GM23248 (cell line): ENCODE measurements around the gene MBNL1. TPM values are rescaled to one million over a fixed set of nuclear protein-coding genes. Genes with fewer than 3 reads are reported as not detected.
"Not testable (repeated sequence)": the region's sequence is repeated elsewhere in the genome, so short reads cannot be mapped to it uniquely, and the experiment has no call there.

Experiments used
- DNase-seq: peaks from one replicate; pipeline ENCODE4 v3.0.0-alpha.2; 2015
- H2AFZ ChIP-seq: fragments of 200-600 bp; sonication (generic); 2 replicates; pipeline ENCODE4 v1.6.1; 2016; ENCODE audit warnings: antibody characterized with exemption
- H3F3A ChIP-seq: fragments of 200-600 bp; sonication (generic); 2 replicates; pipeline ENCODE4 v1.6.1; 2016; ENCODE audit warnings: mild to moderate bottlenecking, antibody characterized with exemption, mixed run types; ENCODE audit not compliant: insufficient read depth
- H3K27ac ChIP-seq: fragments of 200-600 bp; sonication (generic); 2 replicates; pipeline ENCODE4 v1.5.1; 2016; ENCODE audit warnings: mild to moderate bottlenecking
- H3K27me3 ChIP-seq: fragments of 200-600 bp; sonication (generic); replicated peaks from 2 replicates; pipeline ENCODE4 v1.6.1; 2016; ENCODE audit warnings: mild to moderate bottlenecking; ENCODE audit not compliant: insufficient read depth
- H3K36me3 ChIP-seq: fragments of 200-600 bp; sonication (generic); 2 replicates; pipeline ENCODE4 v1.6.1; 2016; ENCODE audit warnings: low read depth, mild to moderate bottlenecking
- H3K4me1 ChIP-seq: fragments of 200-600 bp; sonication (generic); 2 replicates; pipeline ENCODE4 v1.6.1; 2016; ENCODE audit warnings: mild to moderate bottlenecking; ENCODE audit not compliant: insufficient read depth
- H3K4me2 ChIP-seq: fragments of 200-600 bp; sonication (generic); one replicate; pipeline ENCODE4 v1.6.1; 2016; ENCODE audit warnings: mild to moderate bottlenecking; ENCODE audit not compliant: unreplicated experiment
- H3K4me3 ChIP-seq: fragments of 200-600 bp; sonication (generic); 2 replicates; pipeline ENCODE4 v1.5.1; 2016; ENCODE audit warnings: mild to moderate bottlenecking
- H3K79me2 ChIP-seq: fragments of 200-600 bp; sonication (generic); 2 replicates; pipeline ENCODE4 v1.6.1; 2016; ENCODE audit warnings: mild to moderate bottlenecking; ENCODE audit not compliant: insufficient read depth
- H3K9ac ChIP-seq: fragments of 200-600 bp; sonication (generic); 2 replicates; pipeline ENCODE4 v1.6.1; 2016; ENCODE audit warnings: mild to moderate bottlenecking
- H3K9me2 ChIP-seq: fragments of 200-600 bp; sonication (generic); 2 replicates; pipeline ENCODE4 v1.6.1; 2016; ENCODE audit warnings: mixed run types, mild to moderate bottlenecking, moderate library complexity; ENCODE audit not compliant: insufficient read depth
- H3K9me3 ChIP-seq: fragments of 200-600 bp; sonication (generic); one replicate; pipeline ENCODE4 v1.6.1; 2017; ENCODE audit warnings: low read depth
- H4K20me1 ChIP-seq: fragments of 200-600 bp; sonication (generic); 2 replicates; pipeline ENCODE4 v1.6.0; 2016; ENCODE audit not compliant: insufficient read depth
- EZH2 ChIP-seq: fragments of 200-600 bp; sonication (generic); IDR thresholded peaks from 2 replicates; pipeline ENCODE4 v1.6.1; 2018; ENCODE audit warnings: antibody characterized with exemption, mild to moderate bottlenecking; ENCODE audit not compliant: insufficient read depth, poor library complexity, severe bottlenecking
- EZH2phosphoT487 ChIP-seq: fragments of 200-600 bp; sonication (generic); IDR thresholded peaks from 2 replicates; pipeline ENCODE4 v1.6.1; 2018; ENCODE audit warnings: antibody characterized with exemption, moderate library complexity, mild to moderate bottlenecking, low read depth; ENCODE audit not compliant: insufficient read depth
- WGBS, 2 experiments: methylation state at CpG; one replicate each; pipeline ENCODE4 v1.1.6; 2015 to 2017; ENCODE audit warnings: low lambda C conversion rate in 2 of 2, low coverage in 1 of 2; ENCODE audit errors: missing lambda C conversion rate in 2 of 2; 5-methylcytosine and 5-hydroxymethylcytosine counted together
- in situ Hi-C: fragments of 300-500 bp; cut with MboI; formaldehyde crosslinking; loops from 2 replicates; pipeline ENCODE4 v1.15.0; 2020
- polyA plus RNA-seq: library from polyadenylated mRNA; unstranded; fragments of >200 nt; fragmentation: Nextera tagmentation; extraction: Ambion mirVana; gene quantifications from 2 replicates; pipeline ENCODE4 v1.2.1, GENCODE V29; 2016
- total RNA-seq: library from RNA; depleted of rRNA; stranded (reverse); fragments of >200 nt; shearing (Covaris generic); gene quantifications from 2 replicates; pipeline ENCODE4 v1.2.3, GENCODE V29; 2014

Gene MBNL1
- total and polyA plus RNA-seq, 2 experiments from 2014 or later: 89.5 to 262 TPM

DNA sequence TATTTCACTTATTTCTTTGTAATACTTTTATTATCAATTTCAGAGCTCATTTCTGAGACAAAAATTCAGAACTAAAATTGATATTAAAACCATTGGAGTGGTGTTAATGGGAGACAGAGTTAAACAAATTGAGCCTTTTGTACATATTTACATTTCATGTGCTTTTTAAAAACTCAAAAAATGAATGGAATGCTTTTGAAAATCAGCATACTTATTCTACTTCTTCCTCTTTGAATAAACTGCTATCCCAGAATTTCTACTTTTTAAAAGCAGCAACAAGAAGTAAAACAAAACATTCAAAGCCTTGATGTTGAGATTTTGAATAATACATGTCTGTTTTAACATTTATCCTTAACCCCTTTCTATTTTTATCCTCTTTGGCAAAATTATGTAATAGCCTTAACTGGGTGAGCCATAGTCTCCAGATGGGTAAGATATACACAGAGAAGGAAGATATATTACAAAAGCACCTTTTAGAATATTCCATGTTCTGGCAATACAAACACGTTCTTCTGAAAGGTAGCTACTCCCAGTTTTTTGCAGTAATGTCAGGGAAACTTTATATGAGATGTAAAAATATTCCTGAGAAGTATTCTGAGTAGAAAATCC is 123.6 kb downstream of the MBNL1 start:
- H3K27me3 ChIP-seq: no peaks in the 10 kb centered on the region
- H4K20me1 ChIP-seq: no peaks in the 10 kb centered on the region
- TF ChIP-seq EZH2 (no peak), EZH2phosphoT487 (no peak)
- DNase-seq: peak; percentile 43
- H3K36me3 ChIP-seq: peaks cover 6% of the 10 kb centered on the region
- peaks cover 13% of the 10 kb centered on the region; the same call in 1 of the 2 replicates for H3F3A ChIP-seq
- no peaks in the 10 kb centered on the region for H3K9me2 ChIP-seq
- in situ Hi-C loops: no loop called here
- no peaks in the 10 kb centered on the region for H3K9me3 ChIP-seq
- no peak overlapping the region for H3K9ac ChIP-seq
- peaks cover 35% of the 10 kb centered on the region for H3K4me1 ChIP-seq
- H2AFZ ChIP-seq: no peak overlapping the region
- H3K79me2 ChIP-seq: peaks cover 100% of the 10 kb centered on the region
- no peak overlapping the region for H3K27ac ChIP-seq
- WGBS, 2 experiments: 61 to 81% methylated on average over 1 of the region's 1 CpG
- peak overlapping the region; percentile 12 for H3K4me2 ChIP-seq
- no peak overlapping the region for H3K4me3 ChIP-seq

GRCh38 chr3:152394246-152394645 is 125.5 kb downstream of the MBNL1 start:
- Histone ChIP-seq H3K9me3 (no peaks in the 10 kb centered on the region), H4K20me1 (no peaks in the 10 kb centered on the region), H3K27ac (no peak overlapping the region), H3K4me2 (no peak overlapping the region), H3K36me3 (peaks cover 10% of the 10 kb centered on the region), H3F3A (0 out of 2 replicates have a peak, but pooled peaks cover 15% of the 10 kb centered on the region), H3K4me3 (no peak overlapping the region), H3K4me1 (peaks cover 39% of the 10 kb centered on the region), H3K9me2 (no peaks in the 10 kb centered on the region), H3K27me3 (no peaks in the 10 kb centered on the region), H3K9ac (no peak overlapping the region), H3K79me2 (peaks cover 100% of the 10 kb centered on the region), H2AFZ (no peak overlapping the region)
- in situ Hi-C loops: no loop called here
- no peak for DNase-seq
- TF ChIP-seq EZH2: no peak
- TF ChIP-seq EZH2phosphoT487: no peak
- WGBS, 2 experiments: 92 to 100% methylated on average over 1 of the region's 1 CpG

- no peaks in the 10 kb centered on the region for H3K9me2 ChIP-seq
- peaks cover 28% of the 10 kb centered on the region; the same call in 1 of the 2 replicates for H3F3A ChIP-seq
- H3K4me3 ChIP-seq: no peak overlapping the region
- no peak overlapping the region for H3K4me2 ChIP-seq
- no peaks in the 10 kb centered on the region for H4K20me1 ChIP-seq
- H3K9me3 ChIP-seq: no peaks in the 10 kb centered on the region
- no peak overlapping the region for H3K9ac ChIP-seq
- no peak overlapping the region for H3K27ac ChIP-seq
- TF ChIP-seq EZH2 (no peak), EZH2phosphoT487 (no peak)
- no peaks in the 10 kb centered on the region for H3K27me3 ChIP-seq
- H2AFZ ChIP-seq: no peak overlapping the region
- DNase-seq: no peak
- peaks cover 54% of the 10 kb centered on the region for H3K4me1 ChIP-seq
- peaks cover 10% of the 10 kb centered on the region for H3K36me3 ChIP-seq
- H3K79me2 ChIP-seq: peaks cover 100% of the 10 kb centered on the region
- in situ Hi-C loops: no loop called here
- WGBS, 2 experiments: 89 to 90% methylated on average over 4 of the region's 4 CpGs
Measured at GRCh38 chr3:152395764-152396163, 127.0 kb downstream of the MBNL1 start.

DNA sequence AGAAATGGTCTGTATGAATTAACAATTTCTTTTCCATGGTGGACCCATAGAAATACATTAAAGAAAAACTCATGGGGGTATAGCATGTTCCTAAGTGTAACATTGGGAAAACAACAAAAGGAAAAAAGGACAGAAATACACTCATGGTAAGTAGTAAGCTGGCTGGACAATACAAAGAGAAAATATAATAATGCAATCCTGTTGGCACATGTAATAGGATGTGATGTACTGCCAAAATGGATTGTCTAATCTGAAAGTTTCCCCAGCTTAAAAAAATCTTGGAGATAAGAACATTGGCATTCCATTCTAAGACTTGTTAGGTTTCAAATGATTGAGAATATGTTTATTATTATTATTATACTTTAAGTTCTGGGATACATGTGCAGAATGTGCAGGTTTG is 128.1 kb downstream of the MBNL1 start:
- no peak overlapping the region for H3K4me3 ChIP-seq
- no peak overlapping the region for H3K4me2 ChIP-seq
- peaks cover 29% of the 10 kb centered on the region; the same call in 1 of the 2 replicates for H3F3A ChIP-seq
- no peak overlapping the region for H2AFZ ChIP-seq
- H3K27me3 ChIP-seq: no peaks in the 10 kb centered on the region
- TF ChIP-seq EZH2 (no peak), EZH2phosphoT487 (no peak)
- in situ Hi-C loops: no loop called here
- H3K9me3 ChIP-seq: no peaks in the 10 kb centered on the region
- H3K27ac ChIP-seq: no peak overlapping the region
- DNase-seq: peak; percentile 25
- no peaks in the 10 kb centered on the region for H3K9me2 ChIP-seq
- H3K4me1 ChIP-seq: peaks cover 56% of the 10 kb centered on the region
- no peak overlapping the region for H3K9ac ChIP-seq
- peaks cover 100% of the 10 kb centered on the region for H3K79me2 ChIP-seq
- H3K36me3 ChIP-seq: peaks cover 10% of the 10 kb centered on the region
- no peaks in the 10 kb centered on the region for H4K20me1 ChIP-seq

DNA sequence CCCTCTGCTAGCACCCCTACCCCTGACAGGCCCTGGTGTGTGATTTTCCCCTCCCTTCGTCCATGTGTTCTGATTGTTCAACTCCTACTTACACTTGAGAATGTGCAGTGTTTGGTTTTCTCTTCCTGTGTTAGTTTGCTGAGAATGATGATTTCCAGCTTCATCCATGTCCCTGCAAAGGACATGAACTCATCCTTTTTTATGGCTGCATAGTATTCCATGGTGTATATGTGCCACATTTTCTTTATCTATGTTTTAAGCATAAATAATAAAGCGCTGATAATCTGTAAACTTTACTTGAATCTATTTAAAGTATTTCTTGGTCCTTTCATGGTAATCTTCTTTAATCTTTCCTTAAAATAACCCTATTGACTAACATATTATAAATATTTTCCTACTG is 128.6 kb downstream of the MBNL1 start:
- 97 to 100% methylated on average over 2 of the region's 2 CpGs for WGBS, 2 experiments
- H3K9me2 ChIP-seq, H4K20me1 ChIP-seq, H3K9me3 ChIP-seq, H3K27ac ChIP-seq, H3K27me3 ChIP-seq, H3K9ac ChIP-seq, DNase-seq, in situ Hi-C loops, H3K36me3 ChIP-seq, H3K4me3 ChIP-seq, H3K4me2 ChIP-seq, H2AFZ ChIP-seq: not testable (repeated sequence)
- peaks cover 54% of the 10 kb centered on the region for H3K4me1 ChIP-seq
- peaks cover 29% of the 10 kb centered on the region; the same call in 1 of the 2 replicates for H3F3A ChIP-seq
- H3K79me2 ChIP-seq: peaks cover 100% of the 10 kb centered on the region
